NCI-H82 treated with DMSO at 0.1 percent for 48 hours (cell line): ENCODE results near the gene GNB2.

ENCODE experiments used
- DNase-seq: peaks from one replicate; lab custom pipeline; 2025; ENCODE audit not compliant: unreplicated experiment; lab: John Stamatoyannopoulos, UW

GNB2 gene

DNA sequence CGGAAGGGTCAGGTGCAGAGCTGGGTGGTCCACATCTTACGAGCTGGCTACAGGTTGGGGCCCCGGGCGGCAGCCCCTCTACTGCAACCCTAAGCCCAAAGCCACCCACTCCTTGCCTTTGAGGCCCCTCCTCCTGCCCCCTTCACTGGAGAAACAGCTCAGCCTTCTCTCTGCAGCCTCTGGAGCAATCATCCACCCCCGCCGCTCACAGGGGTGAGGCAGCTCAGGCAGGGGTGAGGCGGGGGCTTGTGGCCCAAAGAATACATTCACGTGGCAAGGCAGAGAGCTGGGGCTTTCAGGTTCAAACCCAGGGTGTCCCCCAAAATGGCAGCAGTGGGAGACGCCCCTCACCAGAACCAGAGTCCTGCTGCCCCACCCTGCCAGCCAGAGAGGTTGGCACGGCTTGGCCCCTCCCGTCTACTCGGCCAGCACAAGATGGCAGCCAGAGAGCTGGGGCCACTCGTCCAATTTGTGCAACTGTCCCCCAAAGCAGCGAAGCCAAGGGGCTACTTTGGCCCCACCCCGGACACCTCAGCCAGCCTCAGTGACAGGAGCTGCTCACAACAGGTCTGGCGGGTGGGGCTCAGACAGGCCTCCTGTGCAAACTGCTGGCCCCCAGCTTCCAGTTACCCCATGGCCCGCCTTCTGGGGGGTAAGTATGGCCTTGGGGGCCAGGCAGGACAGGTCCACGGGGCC lies 7.2 kb downstream of the GNB2 start:
- DNase-seq = no peak

DNA sequence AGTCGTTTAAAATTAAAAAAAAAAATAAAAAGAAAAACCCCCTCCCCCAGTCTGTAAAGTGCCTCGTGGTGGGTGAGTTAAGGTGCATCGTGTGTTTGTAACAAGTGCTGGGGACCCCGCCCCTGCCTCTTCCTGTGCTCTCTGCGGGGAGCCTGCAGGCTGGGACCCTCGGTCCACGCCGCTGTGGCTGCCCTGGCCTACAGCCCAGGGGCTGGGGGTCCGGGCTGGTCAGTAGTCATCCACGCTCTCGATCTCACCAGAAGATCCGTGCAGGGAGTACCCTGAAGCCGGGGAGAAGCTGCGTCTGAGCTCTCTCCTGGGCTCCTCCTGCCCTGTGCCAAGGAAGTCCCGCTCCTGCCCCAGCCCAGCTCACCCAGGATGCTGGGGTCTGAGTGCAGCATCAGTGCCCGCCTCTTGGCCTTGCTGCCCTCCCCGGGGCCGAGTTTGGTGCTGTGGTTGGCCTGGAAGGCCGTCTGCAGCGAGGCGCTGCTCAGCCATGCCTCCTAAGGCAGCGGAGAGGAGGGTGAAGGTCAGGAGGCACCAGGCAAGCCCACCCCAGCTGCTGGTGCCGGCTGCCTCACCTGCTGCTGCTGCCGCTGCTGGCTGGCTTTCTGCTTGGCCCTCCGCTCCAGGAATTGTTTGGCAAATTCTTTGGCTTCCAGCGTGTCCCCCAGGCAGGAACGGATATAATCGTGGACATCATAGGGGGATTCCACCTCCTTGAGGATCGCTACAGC lies 8.1 kb downstream of the GNB2 start:
- DNase-seq = no peak

DNA sequence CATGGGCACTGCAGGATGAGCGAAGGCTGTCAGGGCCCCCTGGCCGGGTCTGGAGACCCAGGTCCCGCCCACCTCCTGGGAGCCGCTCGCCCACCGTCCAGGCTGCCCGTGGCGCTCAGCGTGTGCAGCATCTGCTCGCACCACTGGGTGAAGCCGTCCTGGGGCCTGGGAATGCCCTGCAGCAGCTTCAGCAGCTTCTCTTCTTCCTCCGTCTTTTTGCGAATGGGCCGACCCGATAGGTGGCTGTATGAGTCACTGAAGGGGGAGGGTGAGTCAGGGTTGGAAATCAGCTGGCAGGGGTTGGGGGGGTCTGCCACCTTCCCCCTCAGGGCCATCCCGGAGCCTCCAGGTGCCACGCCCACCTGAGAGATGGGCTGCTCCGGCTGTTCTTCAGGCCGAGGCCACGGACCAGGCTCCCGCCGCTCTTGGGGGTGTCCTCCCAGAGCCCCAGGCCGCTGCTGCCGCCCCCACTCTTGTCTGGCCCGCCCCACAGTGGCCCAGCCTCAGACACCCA lies 8.7 kb downstream of the GNB2 start:
- DNase-seq = no peak

DNA sequence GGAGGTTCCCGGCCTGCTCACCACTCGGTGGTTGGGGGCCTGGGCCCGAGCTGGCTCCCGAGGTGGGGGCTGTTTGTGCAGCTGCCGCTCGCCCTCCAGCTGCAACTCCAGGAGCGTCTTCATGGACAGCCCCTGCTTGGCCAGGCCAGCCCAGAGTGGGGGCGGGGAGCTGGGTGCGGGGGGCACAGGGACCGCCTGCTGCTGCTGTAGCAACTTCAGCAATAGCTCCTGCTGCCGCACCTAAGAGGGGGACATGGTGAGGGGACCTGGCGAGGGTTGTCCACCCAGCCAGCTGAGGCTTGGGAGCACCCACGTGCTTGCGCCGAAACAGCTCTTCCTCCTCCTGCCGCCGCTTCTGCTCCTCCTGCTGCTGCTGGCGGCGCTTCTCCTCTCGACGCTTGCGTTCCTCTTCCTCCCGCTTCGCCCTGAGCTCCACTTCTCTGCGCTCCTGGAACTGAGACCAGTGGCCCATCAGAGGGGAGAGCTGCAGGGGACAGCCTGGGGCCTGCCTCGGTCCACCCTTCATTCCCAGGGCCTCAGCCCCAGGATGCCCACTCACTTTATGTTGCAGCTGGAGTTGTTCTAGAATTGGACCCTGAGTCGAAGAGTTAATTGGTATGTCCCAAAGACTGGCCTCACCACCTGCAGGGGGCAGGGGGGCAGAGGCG lies 9.6 kb downstream of the GNB2 start:
- DNase-seq = no peak

DNA sequence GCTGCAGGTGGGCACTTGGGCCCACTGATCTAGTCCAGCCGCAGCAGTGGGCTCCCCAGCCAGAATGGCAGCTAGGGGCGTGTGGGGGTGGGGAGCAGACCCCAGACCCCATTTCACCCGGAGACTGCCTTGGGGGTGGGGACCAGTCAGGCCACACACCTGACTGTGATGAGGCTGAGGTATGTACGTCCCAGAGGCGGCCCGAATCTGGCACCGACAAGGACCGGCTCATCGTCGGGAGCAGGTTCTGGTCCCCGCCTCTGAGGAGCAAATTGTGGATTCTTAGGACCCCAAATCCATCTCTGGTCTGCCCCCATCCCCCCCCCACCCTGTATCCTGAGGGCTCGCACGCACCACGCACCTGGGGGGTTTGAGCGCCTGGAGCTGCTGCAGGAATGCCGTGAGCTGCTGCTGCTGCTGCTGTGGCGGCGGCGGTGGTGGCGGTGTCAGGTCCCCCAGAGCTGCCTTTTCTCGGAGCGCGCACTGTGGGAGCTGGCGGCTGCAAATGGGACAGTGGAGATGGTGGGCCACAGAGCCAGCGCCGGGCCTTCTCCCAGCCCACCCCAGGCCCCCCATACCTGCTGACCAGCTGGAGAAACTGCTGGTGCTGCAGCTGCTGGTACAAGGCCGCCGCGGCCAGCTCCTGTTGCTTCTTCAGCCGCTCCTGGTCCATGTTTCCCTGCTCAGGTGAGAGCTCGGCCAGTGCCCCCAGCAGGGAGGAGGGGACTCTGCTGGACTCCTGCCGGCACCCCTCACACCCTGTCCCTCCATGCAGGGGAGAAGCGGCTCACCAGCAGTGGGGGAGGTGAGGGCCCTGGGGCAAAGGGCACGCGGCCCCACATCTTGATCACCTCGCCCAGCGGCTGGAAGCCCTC lies 10.4 kb downstream of the GNB2 start:
- DNase-seq = no peak

DNA sequence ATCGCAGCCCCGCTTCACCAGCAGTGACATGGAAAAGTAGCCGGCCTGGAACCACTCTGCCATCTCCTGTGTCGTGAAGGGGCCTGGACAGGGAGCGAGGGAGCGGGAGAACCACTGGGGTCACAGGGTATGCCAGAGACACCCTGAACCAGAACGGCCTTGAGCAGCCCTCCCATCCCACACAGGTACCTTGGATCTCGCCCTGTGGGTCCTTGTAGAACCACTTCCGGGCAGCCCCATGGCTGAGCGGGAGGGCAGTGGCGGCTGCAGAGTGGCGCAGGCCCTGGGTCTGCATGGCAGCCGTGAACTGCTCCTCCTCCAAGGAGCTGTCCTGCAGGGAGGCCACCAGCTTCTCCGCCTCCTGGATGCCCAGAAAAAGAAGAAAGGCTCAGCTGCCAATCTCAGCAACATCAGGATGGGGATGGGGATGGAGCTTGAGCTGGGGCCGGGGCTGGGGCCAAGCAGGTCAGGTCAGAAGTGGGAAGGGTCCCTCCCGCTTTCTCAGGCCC lies 11.0 kb downstream of the GNB2 start:
- DNase-seq = no peak

DNA sequence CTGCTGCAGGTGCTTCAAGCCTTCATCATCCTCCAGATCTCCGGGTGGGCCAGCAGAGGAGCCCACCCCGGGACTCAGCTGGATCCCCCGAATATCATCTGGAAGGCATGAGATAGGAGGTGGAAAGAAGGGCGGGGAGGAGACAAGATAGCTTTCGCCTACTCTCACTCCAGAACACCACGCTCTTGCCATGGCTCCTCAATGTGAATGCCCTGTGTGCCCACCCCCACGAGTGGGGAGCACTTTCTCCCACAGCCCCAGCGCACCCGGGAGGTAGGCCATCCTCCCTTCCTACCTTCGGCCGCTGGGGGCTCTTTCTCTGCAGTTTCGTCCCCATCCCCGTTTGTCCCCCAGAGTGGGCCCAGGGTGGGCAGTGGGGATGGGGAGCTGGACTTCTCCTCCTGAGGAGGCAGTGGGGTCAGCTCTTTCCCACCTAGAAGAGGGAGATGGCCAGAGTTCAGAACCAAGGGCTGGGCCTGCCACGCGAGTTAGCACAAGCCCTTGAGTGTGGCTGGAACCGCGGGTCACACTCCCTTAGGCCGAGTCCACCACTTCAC lies 11.6 kb downstream of the GNB2 start:
- no peak for DNase-seq

DNA sequence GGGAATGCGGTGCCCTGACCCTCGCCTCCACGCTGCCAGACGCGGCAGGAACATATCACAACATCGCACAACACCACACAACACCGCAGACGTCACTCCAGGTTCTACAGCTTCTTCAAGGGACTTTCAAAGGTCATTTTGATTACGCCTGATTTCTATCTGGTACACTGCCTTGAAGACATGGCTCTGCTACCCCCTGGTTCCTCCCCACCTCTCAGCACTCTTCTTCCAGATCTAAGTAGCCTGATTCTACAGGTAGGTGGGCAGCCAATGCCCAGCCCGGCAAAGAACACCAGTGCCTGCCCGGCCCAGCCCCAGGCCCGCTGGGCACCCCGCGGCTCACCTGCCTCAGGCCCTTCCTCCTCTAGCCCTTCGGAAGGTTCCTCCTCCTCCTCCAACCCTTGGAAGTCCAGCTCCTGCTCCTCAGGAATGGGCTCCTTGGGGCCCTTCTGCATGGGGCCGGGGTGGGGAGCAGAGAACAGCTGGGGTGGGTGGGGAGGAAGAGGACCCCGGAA lies 12.1 kb downstream of the GNB2 start:
- no peak for DNase-seq

DNA sequence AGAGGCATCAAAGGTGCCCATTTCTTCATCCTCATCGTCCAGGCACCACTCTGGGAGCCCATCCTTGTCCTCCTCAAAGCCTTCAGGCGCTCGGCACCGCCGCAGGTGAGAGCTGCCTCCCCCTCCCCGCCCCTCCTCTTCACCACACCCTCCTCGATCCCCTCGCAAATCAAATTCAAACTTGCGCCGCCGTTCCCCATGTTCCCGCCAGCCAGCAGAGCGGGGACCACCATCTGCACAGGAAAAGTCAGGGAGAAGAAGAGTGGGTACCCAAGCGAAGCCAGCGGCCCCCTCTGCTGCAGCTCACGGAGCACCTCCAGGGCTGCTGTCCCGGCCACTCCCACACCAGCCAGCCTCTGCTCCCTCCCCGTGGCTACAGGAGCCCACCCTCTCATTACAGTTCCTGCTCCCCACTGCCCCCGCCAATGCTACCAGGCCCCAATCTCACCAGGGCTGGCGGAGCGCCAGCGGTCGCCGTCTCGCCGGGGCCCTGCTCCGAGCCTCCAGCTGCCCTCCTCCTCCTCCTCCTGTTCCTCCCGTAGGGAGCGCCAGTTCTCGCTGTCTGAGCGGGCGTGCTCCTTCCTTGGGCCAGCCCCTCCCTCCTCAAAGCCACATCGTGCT lies 12.8 kb downstream of the GNB2 start:
- DNase-seq = no peak

DNA sequence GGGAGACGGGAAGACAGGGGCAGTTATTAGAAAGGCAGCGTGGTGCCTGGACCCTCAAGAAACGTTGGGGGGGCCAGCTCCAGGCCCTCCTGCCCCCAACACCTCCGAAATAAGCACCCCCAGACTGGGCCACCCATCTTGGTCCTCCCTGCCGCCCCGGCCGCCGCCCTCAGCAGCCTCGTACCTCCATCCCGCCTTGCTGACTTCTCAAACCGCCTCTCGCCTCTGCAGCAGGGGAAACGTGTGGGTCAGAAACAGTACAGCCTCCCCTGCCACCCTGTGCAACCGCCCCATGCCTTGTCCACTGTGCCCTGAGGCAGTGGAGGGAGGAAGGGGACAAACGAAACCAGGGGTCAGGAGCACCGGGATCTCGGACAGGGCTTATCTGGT lies 13.3 kb downstream of the GNB2 start:
- no peak for DNase-seq

DNA sequence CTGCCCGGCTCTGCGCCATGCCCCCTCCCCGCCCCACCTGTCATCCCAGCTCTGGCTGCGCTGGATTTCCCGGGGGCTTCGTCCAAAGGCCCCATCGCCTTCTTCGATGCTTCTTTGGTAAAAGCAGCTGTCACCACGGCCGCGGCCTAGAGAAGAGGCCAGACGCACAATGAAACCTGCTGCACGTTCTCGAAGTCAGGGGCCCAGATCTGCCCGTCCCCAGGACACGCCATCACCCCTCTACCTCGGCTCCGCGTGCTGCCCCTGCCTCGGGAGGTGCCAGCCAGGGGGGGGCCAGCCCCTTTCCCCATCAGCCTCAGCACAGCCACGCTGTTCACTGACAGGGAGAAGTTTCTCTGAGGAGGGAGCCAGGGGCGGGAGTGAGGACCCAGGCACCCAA lies 13.7 kb downstream of the GNB2 start:
- DNase-seq = no peak

DNA sequence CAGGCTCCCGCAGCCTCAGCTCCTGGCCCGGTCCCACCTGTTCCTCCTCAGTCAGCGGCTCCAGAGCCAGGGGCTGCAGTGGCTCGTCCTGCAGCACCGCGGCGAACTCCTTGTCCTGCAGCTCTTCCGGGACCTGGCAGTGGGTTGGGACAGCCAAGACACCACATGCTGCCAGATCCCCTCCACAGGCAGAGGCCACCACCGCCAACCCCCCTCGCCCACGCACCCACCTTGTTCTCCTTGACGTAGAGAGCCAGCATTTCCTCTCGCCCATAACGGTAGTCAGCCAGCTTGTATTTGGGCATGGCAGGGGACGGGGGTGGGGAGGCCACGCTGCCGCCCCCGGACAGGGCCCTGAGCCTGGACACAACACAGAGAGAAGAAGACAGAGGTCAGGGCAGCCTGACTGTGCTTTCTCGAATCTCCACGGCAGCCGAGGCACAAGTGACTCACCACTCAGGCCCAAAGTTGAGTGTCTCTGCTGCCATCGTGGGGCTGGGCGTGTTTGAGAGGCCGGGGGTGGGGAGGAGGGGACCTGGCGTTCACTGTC lies 14.3 kb downstream of the GNB2 start:
- DNase-seq = no peak

DNA sequence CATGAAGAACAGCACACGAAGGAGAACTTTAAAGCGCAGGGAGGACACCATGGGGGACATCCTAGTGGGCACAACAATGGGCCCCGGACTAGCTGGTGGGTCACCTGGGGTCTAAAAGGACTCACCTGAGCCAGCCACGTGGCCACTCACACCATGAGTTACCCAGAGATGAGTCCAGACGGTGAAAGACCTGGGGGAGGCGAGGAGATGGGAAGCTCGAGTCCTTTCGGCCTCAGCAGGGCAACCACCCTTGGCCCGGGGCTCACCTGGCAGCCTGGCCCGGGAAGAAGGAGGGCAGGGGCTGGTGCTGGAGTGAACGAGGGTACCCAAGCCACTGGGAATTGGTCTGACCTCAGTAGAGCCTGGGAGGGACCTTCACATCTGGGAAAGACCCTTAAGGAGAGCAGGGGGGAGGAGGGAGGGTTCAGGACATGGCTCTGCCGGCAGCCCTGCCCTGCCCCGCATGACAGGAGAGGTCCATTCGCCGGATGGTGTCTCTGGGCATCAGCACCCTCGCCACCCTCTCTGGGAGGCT lies 14.9 kb downstream of the GNB2 start:
- DNase-seq = no peak

DNA sequence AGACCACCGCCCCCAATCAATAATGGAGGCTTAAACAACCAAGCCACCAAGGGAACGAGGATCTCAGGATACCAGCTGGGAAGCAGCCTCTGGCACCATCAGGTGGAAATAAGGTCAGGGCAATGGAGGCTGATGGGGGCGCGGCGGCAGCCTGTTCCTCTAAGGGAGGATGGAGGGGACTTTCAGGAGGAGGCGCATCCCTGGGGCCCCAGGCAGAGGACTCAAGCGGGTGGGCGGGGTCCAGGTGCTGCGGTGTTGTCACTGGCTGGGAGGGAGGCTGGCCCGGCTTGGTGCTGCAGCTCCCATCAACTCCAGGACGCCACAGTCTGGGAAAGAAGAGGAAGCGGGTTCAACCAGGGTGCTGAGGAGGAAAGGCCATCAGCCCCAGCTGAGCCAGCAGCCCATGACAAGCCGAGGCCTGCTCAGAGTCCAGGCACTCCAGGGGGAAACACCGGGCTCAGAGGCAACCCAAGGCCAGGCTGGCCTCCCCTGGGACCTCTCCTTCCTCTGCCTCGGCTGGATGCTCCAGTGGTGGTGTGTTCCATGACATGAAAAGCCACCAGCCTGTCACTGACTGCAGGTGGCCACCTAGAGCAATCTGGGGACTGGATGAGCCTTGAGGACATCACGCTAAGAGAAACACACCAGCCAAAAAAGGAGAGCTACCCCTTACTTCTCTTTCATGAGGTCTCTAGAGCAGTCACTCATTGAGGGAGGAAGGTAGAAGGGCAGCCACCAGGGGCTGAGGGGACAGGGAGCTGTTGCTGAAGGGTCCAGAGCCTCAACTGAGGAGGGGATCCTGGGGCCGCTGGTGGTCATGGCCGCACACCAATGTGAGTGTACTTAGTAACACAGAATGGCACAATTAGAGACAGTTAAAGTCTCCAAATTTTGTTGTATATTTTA lies 15.9 kb downstream of the GNB2 start:
- no peak for DNase-seq

DNA sequence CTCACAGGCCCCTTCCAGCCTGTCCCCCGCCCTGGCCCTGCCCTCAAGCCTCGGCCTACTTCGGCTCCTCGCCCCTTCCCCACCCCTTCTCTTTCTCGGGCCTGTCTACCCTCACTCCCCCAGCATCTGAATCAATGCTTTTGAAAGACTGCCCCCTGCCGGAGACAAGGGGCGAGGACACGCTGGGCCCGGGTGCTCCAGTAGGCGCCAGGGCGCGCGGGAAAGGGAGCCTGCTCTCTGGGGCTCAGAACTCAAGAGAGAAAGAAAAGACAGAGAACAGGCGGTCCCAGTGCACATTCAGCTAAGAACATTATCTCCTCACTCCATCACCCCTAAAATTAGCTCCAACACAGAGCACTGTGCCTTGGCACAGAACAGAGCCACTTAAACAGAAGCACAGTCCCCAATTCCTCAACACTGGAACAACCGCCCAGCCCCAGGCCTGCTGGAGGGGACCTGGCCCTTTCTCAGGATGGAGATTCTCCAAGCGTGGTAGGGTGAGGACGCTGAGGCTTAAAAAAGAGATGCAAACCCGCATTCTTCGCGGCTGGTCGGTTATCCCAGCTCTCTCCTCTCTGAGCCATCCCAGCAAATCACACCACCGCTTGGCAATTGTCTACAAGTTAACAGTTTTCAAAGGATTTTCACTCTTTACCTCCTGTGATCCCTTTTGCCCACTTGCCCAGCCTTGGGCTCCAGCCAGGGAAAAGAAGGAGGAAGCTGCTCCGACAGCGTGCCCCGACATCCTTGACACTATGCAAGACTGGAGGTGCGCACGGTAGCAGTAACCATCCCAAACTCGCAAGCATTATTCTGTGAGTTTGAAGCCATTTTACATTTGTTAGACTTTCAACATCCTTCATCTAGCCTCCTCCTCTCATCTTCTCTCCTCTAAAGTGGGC lies 18.4 kb downstream of the GNB2 start:
- peak; percentile 47 for DNase-seq

DNA sequence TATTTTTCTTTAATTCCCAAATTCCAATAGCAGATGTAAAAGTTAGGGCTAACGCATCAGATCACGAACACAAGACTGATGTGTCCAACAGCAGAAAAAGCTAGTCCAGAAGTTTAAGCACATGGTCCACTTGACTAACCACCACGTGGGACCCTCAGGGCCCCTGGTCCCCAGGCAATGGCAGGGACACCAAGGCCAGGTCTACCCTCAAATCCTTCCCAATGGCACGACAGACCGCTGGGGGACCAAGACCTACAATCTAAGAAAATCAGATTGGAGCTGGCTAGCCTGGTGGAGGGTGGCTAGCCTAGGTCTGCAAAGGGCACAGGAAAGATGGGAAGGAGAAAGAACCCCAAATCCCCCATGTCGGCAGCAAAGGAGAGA lies 19.0 kb downstream of the GNB2 start:
- DNase-seq = no peak

DNA sequence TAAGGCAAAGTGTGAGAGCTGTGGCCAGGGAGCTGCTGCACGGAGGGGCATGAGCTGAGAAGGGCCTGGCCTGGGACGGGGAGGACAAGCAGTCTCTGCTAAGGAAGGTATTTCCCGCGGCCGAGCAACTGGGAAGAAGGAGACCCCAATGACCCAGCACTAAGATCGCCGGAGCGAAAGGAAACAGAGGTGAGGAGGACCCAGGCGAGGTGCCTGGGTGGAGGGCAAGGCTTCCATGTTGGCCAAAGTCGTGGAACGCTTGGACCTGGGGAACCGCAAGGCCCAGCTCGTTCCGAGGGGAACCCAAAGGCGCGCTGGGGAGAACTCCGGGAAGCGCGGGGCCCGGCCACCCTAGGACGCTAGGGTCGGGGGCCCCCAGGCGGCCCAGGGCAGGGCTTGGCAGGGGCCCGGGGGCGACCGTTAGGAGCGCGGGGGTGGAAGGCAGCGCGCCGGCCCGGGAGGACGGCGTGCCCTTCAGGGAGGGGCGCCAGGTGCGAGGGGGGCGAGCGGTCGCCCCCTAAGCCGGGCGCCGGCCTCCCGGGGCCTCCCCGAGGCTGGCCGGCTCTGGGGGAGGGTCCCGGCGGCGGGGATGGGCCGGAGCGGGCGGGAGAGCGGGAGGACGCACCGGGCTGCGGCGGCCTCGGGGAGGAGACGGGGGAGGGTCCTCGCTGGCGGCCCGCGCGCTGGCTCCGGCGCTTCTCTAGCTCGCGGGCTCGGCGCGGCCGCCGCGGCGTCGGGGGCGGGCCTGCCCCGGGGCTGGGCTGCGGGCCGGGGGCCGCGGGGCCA lies 20.0 kb downstream of the GNB2 start:
- DNase-seq = no peak
